GM23338 (cell line): ENCODE results near the gene RBKS. TPM values are rescaled to one million over a fixed set of nuclear protein-coding genes. Genes with fewer than 3 reads are reported as not detected.

Experiments used
- ATAC-seq: fragments of 200-7000 bp; cut with Tn5 transposase; 3 replicates; pipeline ENCODE4 v1.9.1; 2020
- DNase-seq: peaks from one replicate; pipeline ENCODE4 v3.0.0-alpha.2; 2015; ENCODE audit warnings: low spot score
- H2AFZ ChIP-seq: fragments of 200-600 bp; sonication (generic); 2 replicates; pipeline ENCODE4 v1.8.0; 2016; ENCODE audit warnings: antibody characterized with exemption, mild to moderate bottlenecking, moderate library complexity
- H3F3A ChIP-seq: fragments of 200-600 bp; sonication (generic); replicated peaks from 2 replicates; pipeline ENCODE4 v1.8.0; 2017; ENCODE audit warnings: antibody characterized with exemption, mixed run types, low read depth
- H3K27ac ChIP-seq: fragments of 200-600 bp; sonication (generic); 2 replicates; pipeline ENCODE4 v1.6.1; 2016; ENCODE audit warnings: low read depth
- H3K27me3 ChIP-seq: fragments of 200-600 bp; sonication (generic); 2 replicates; pipeline ENCODE4 v1.8.0; 2016; ENCODE audit warnings: mild to moderate bottlenecking, mixed run types, moderate library complexity; ENCODE audit not compliant: insufficient read depth
- H3K36me3 ChIP-seq: fragments of 200-600 bp; sonication (generic); 2 replicates; pipeline ENCODE4 v1.8.0; 2016; ENCODE audit warnings: mild to moderate bottlenecking; ENCODE audit not compliant: insufficient read depth
- H3K4me1 ChIP-seq: fragments of 200-600 bp; sonication (generic); 2 replicates; pipeline ENCODE4 v1.8.0; 2016; ENCODE audit warnings: mild to moderate bottlenecking, moderate library complexity; ENCODE audit not compliant: insufficient read depth
- H3K4me2 ChIP-seq: fragments of 200-600 bp; sonication (generic); 2 replicates; pipeline ENCODE4 v1.7.1; 2017; ENCODE audit warnings: mixed run types
- H3K4me3 ChIP-seq: fragments of 200-600 bp; sonication (generic); 2 replicates; pipeline ENCODE4 v1.6.1; 2016; ENCODE audit warnings: mixed run types
- H3K79me2 ChIP-seq: fragments of 200-600 bp; sonication (generic); replicated peaks from 2 replicates; pipeline ENCODE4 v1.8.0; 2017; ENCODE audit warnings: mild to moderate bottlenecking; ENCODE audit not compliant: insufficient read depth
- H3K9me2 ChIP-seq: fragments of 200-600 bp; sonication (generic); 2 replicates; pipeline ENCODE4 v1.8.0; 2017; ENCODE audit not compliant: insufficient read depth
- H4K20me1 ChIP-seq: fragments of 200-600 bp; sonication (generic); replicated peaks from 2 replicates; pipeline ENCODE4 v1.8.0; 2017; ENCODE audit warnings: mild to moderate bottlenecking; ENCODE audit not compliant: insufficient read depth
- H3K27ac Mint-ChIP-seq: 2 replicates; pipeline ENCODE4 v1.8.0; 2020; ENCODE audit warnings: inconsistent platforms, mild to moderate bottlenecking, moderate library complexity, mixed read lengths
- H3K27me3 Mint-ChIP-seq: 3 replicates; pipeline ENCODE4 v1.8.0; 2022; ENCODE audit warnings: low read depth, mild to moderate bottlenecking, moderate library complexity, mixed read lengths, inconsistent platforms; ENCODE audit not compliant: insufficient read depth, poor library complexity
- H3K36me3 Mint-ChIP-seq: 3 replicates; pipeline ENCODE4 v1.8.0; 2021; ENCODE audit warnings: low read depth, mild to moderate bottlenecking, inconsistent platforms, moderate library complexity, mixed read lengths
- H3K4me1 Mint-ChIP-seq: 3 replicates; pipeline ENCODE4 v1.8.0; 2020; ENCODE audit warnings: mild to moderate bottlenecking, inconsistent platforms, mixed read lengths
- H3K4me3 Mint-ChIP-seq: 3 replicates; pipeline ENCODE4 v1.8.0; 2021; ENCODE audit warnings: moderate library complexity, mild to moderate bottlenecking, inconsistent platforms, mixed read lengths
- H3K9me3 Mint-ChIP-seq: 3 replicates; pipeline ENCODE4 v1.8.0; 2020; ENCODE audit warnings: moderate library complexity, mild to moderate bottlenecking, inconsistent platforms, mixed read lengths
- CREB1 ChIP-seq: fragments of 250-450 bp; sonication (Bioruptor Pico); IDR thresholded peaks from 2 replicates; pipeline ENCODE4 v1.5.0; 2020; ENCODE audit warnings: low read depth, mild to moderate bottlenecking, moderate library complexity
- CTCF ChIP-seq, 2 experiments: fragments of 200-600 bp in 1 of 2; sonication (generic) in 1 of 2; conservative IDR thresholded peaks; 2 replicates each; pipeline versions ENCODE4 v1.5.1 to v1.6.1; 2016 to 2017; ENCODE audit warnings: antibody characterized with exemption in 2 of 2, low read depth in 2 of 2, mild to moderate bottlenecking in 2 of 2, moderate library complexity in 1 of 2
- EZH2 ChIP-seq: fragments of 200-600 bp; sonication (generic); IDR thresholded peaks from one replicate; pipeline ENCODE4 v1.8.0; 2017; ENCODE audit warnings: antibody characterized with exemption, mild to moderate bottlenecking, low read depth; ENCODE audit not compliant: unreplicated experiment
- EZH2phosphoT487 ChIP-seq: fragments of 200-600 bp; sonication (generic); IDR thresholded peaks from one replicate; pipeline ENCODE4 v1.8.1; 2018; ENCODE audit warnings: antibody characterized with exemption; ENCODE audit not compliant: unreplicated experiment
- JUNB ChIP-seq: IDR thresholded peaks from one replicate; pipeline ENCODE4 v1.6.1; 2016; ENCODE audit warnings: antibody characterized with exemption; ENCODE audit not compliant: unreplicated experiment
- NANOG ChIP-seq: IDR thresholded peaks from 2 replicates; pipeline ENCODE4 v1.6.1; 2016; ENCODE audit warnings: antibody characterized with exemption, borderline replicate concordance
- POLR2AphosphoS5 ChIP-seq: IDR thresholded peaks from 2 replicates; pipeline ENCODE4 v1.6.1; 2016; ENCODE audit warnings: antibody characterized with exemption, low read depth
- STAT1 ChIP-seq: IDR thresholded peaks from one replicate; pipeline ENCODE4 v1.6.1; 2016; ENCODE audit warnings: antibody characterized with exemption; ENCODE audit not compliant: unreplicated experiment
- ZNF114 ChIP-seq: fragments of 250-450 bp; sonication (Bioruptor Pico); IDR thresholded peaks from 2 replicates; pipeline ENCODE4 v1.5.0; 2020; ENCODE audit warnings: mild to moderate bottlenecking, moderate library complexity
- ZNF331 ChIP-seq: fragments of 250-450 bp; sonication (Bioruptor Pico); IDR thresholded peaks from 2 replicates; pipeline ENCODE4 v1.5.0; 2020; ENCODE audit warnings: low read depth, mild to moderate bottlenecking, moderate library complexity
- polyA plus RNA-seq: library from polyadenylated mRNA; unstranded; fragments of >200 nt; fragmentation: Nextera tagmentation; extraction: Ambion mirVana; gene quantifications from 2 replicates; pipeline ENCODE4 v1.2.1, GENCODE V29; 2016
- total RNA-seq: library from RNA; depleted of rRNA; stranded (reverse); fragments of >200 nt; shearing (Covaris generic); gene quantifications from 2 replicates; pipeline ENCODE4 v1.2.3, GENCODE V29; 2014
- TF ChIP-seq, protein P1 (sequence below): IDR thresholded peaks from 2 replicates; pipeline ENCODE4 v1.6.1; 2016; ENCODE audit warnings: antibody characterized with exemption

The RBKS gene
- total and polyA plus RNA-seq, 2 experiments from 2014 or later, result 1.3 to 1.5 TPM

DNA sequence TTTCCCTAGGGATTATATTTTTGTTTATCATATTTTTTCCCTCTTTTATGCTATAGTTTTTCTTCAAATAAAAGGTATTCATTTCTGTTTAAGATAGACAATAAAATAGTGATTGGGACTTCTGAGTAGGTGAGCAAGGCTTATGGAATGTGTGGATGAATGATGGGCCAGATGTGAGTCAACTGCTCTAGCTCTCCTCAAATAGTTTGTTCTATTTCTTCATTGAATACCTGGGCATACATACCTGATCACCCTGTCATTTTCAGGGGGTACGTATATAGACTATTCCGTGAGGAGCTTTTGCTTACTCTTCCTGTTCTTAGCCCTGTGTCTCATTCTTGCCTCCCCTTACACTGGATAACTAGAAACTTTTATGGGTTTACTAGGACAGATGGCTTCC is 42.2 kb upstream of the RBKS start:
- Histone ChIP-seq H3K27ac (no peak overlapping the region), H3K79me2 (no peaks in the 10 kb centered on the region), H3F3A (no peaks in the 10 kb centered on the region), H3K4me3 (no peak overlapping the region), H4K20me1 (no peaks in the 10 kb centered on the region), H3K4me2 (no peak overlapping the region), H3K27me3 (no peaks in the 10 kb centered on the region), H3K4me1 (no peaks in the 10 kb centered on the region), H3K9me2 (no peaks in the 10 kb centered on the region), H2AFZ (no peak overlapping the region), H3K36me3 (no peaks in the 10 kb centered on the region)
- H3K9me3 Mint-ChIP-seq, result no peaks in the 10 kb centered on the region
- no peak overlapping the region for H3K4me3 Mint-ChIP-seq
- H3K36me3 Mint-ChIP-seq, result no peaks in the 10 kb centered on the region
- ATAC-seq, result no peak
- DNase-seq, result no peak
- H3K27me3 Mint-ChIP-seq, result peaks cover 2% of the 10 kb centered on the region
- H3K27ac Mint-ChIP-seq, result no peak overlapping the region
- TF ChIP-seq, protein P1, sequence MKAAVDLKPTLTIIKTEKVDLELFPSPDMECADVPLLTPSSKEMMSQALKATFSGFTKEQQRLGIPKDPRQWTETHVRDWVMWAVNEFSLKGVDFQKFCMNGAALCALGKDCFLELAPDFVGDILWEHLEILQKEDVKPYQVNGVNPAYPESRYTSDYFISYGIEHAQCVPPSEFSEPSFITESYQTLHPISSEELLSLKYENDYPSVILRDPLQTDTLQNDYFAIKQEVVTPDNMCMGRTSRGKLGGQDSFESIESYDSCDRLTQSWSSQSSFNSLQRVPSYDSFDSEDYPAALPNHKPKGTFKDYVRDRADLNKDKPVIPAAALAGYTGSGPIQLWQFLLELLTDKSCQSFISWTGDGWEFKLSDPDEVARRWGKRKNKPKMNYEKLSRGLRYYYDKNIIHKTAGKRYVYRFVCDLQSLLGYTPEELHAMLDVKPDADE, result no peak
- TF ChIP-seq ZNF114 (no peak), STAT1 (no peak), JUNB (no peak), CREB1 (no peak), EZH2phosphoT487 (no peak), POLR2AphosphoS5 (no peak), EZH2 (no peak), ZNF331 (CRISPR knock-in tag) (no peak)
- H3K4me1 Mint-ChIP-seq, result no peaks in the 10 kb centered on the region

DNA sequence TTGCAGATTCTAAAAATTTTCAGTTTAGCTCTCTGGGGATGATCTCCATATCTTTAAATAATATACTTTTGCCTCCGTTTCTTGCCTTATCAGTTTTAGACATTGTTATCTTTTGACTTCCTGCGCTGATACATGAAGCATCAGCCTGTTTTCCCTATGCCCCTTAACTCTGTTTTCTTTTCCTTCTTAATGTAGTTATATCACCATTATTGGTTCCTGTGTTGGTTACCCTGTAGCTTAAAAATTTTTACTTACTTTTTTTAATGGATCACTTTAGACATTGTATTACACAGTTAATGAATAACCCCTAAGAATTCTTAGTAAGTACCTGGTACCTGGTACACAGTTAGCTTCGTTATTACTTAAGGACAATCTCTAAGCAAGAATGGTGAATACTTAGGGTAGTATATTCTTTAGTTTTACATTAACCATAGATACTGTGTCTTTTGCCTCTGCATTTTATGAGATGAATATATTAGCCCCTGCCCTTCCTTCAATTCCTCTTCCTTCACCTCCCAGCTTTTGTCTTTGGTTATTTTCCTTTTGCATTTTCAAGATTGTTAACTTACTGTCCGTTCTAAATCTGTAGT is 41.3 kb upstream of the RBKS start:
- no peak for TF ChIP-seq CTCF (conservative IDR thresholded peaks at IDR 0.05; ENCODE audit: low read depth in 2 of 2)
- no peak for TF ChIP-seq NANOG
- no peak for TF ChIP-seq EZH2phosphoT487
- TF ChIP-seq STAT1, result no peak
- TF ChIP-seq EZH2, result no peak
- no peak for TF ChIP-seq ZNF114
- no peak overlapping the region for H3K4me3 ChIP-seq
- Mint-ChIP-seq H3K36me3 (no peaks in the 10 kb centered on the region), H3K9me3 (no peaks in the 10 kb centered on the region), H3K27ac (no peak overlapping the region), H3K4me1 (peaks cover under 1% of the 10 kb centered on the region; the same call in 2 of the 3 replicates), H3K4me3 (no peak overlapping the region), H3K27me3 (peaks cover 2% of the 10 kb centered on the region)
- no peaks in the 10 kb centered on the region for H3K27me3 ChIP-seq
- ATAC-seq, result no peak
- no peak overlapping the region for H3K27ac ChIP-seq
- no peak overlapping the region for H2AFZ ChIP-seq
- H3K4me1 ChIP-seq, result no peaks in the 10 kb centered on the region
- DNase-seq, result no peak
- no peaks in the 10 kb centered on the region for H3K79me2 ChIP-seq
- H4K20me1 ChIP-seq, result no peaks in the 10 kb centered on the region
- no peaks in the 10 kb centered on the region for H3F3A ChIP-seq
- H3K4me2 ChIP-seq, result no peak overlapping the region
- no peaks in the 10 kb centered on the region for H3K36me3 ChIP-seq
- no peaks in the 10 kb centered on the region for H3K9me2 ChIP-seq
